Bone marrow (tissue), 2 donors: ENCODE measurements around the gene GPC5.

ENCODE experiments used
- DNase-seq, 2 donors: peaks; one replicate each; lab custom pipeline; 2025; lab: John Stamatoyannopoulos, UW

The GPC5 gene

GRCh38 chr13:92172191-92172590, 773.8 kb downstream of the GPC5 start:
- no peak for DNase-seq

- no peak for DNase-seq
Observed at GRCh38 chr13:92173254-92173653, 774.8 kb downstream of the GPC5 start.

- DNase-seq = peak in 1 of 2 donors; percentile 36
Observed at GRCh38 chr13:92175330-92175729, 776.9 kb downstream of the GPC5 start.

- no peak for DNase-seq
Observed at GRCh38 chr13:92177966-92178365, 779.5 kb downstream of the GPC5 start.

GRCh38 chr13:92179223-92179622, 780.8 kb downstream of the GPC5 start:
- no peak for DNase-seq

- DNase-seq = peak in 1 of 2 donors; percentile 3
Observed at GRCh38 chr13:92187378-92187989, 789.1 kb downstream of the GPC5 start.

GRCh38 chr13:92188574-92188973, 790.2 kb downstream of the GPC5 start:
- no peak for DNase-seq

- DNase-seq = no peak
Observed at GRCh38 chr13:92196591-92197256, 798.3 kb downstream of the GPC5 start.

- no peak for DNase-seq
Observed at GRCh38 chr13:92197669-92198068, 799.2 kb downstream of the GPC5 start.

- no peak for DNase-seq
Observed at GRCh38 chr13:92218615-92219014, 820.2 kb downstream of the GPC5 start.

- no peak for DNase-seq
Observed at GRCh38 chr13:92221916-92222315, 823.5 kb downstream of the GPC5 start.

GRCh38 chr13:92224052-92224821, 825.8 kb downstream of the GPC5 start:
- DNase-seq = no peak

GRCh38 chr13:92224825-92225224, 826.4 kb downstream of the GPC5 start:
- DNase-seq = no peak

- DNase-seq = no peak
Observed at GRCh38 chr13:92225861-92226260, 827.4 kb downstream of the GPC5 start.

GRCh38 chr13:92232871-92233270, 834.5 kb downstream of the GPC5 start:
- DNase-seq = no peak

- DNase-seq = no peak
Observed at GRCh38 chr13:92251671-92252210, 853.3 kb downstream of the GPC5 start.

- DNase-seq = no peak
Observed at GRCh38 chr13:92255526-92255925, 857.1 kb downstream of the GPC5 start.

GRCh38 chr13:92256211-92256610, 857.8 kb downstream of the GPC5 start:
- no peak for DNase-seq

GRCh38 chr13:92259046-92259445, 860.6 kb downstream of the GPC5 start:
- DNase-seq = no peak

- no peak for DNase-seq
Observed at GRCh38 chr13:92259523-92259922, 861.1 kb downstream of the GPC5 start.

GRCh38 chr13:92260363-92260762, 861.9 kb downstream of the GPC5 start:
- DNase-seq = no peak

- DNase-seq = no peak
Observed at GRCh38 chr13:92262100-92262788, 863.8 kb downstream of the GPC5 start.
